HepG2 (cell line): Measurements from ENCODE around the gene CCDC85C.

Experiments used
- CHD2 ChIP-seq: IDR thresholded peaks from 2 replicates; pipeline ENCODE4 v1.6.1; 2011; ENCODE audit warnings: low read depth, low read length, improper control_type of control experiment
- NCOA2 ChIP-seq: sonication (generic); formaldehyde crosslinking; IDR thresholded peaks from 2 replicates; pipeline ENCODE4 v1.8.0; 2022; ENCODE audit warnings: inconsistent platforms
- RFX5 ChIP-seq: IDR thresholded peaks from 2 replicates; pipeline ENCODE4 v1.6.1; 2011; ENCODE audit warnings: low read depth, low read length, improper control_type of control experiment
- ZNF292 ChIP-seq: sonication (generic); formaldehyde crosslinking; IDR thresholded peaks from 2 replicates; pipeline ENCODE4 v1.8.1; 2022; ENCODE audit warnings: mild to moderate bottlenecking, low read depth, missing genetic modification reagents, borderline replicate concordance
- ZNF619 ChIP-seq: sonication (generic); formaldehyde crosslinking; IDR thresholded peaks from 2 replicates; pipeline ENCODE4 v1.4.0; 2020; ENCODE audit warnings: mild to moderate bottlenecking, missing genetic modification reagents
- TF ChIP-seq, protein P1 (sequence below): sonication (generic); formaldehyde crosslinking; IDR thresholded peaks from 2 replicates; pipeline ENCODE4 v1.5.0; 2020; ENCODE audit warnings: mild to moderate bottlenecking, missing genetic modification reagents, moderate library complexity

GRCh38 chr14:99633918-99634317, 29.9 kb upstream of the CCDC85C start:
- no peak for TF ChIP-seq NCOA2 (CRISPR knock-in tag)
- TF ChIP-seq CHD2: no peak
- TF ChIP-seq ZNF619: no peak
- no peak for TF ChIP-seq ZNF292
- TF ChIP-seq, protein P1, sequence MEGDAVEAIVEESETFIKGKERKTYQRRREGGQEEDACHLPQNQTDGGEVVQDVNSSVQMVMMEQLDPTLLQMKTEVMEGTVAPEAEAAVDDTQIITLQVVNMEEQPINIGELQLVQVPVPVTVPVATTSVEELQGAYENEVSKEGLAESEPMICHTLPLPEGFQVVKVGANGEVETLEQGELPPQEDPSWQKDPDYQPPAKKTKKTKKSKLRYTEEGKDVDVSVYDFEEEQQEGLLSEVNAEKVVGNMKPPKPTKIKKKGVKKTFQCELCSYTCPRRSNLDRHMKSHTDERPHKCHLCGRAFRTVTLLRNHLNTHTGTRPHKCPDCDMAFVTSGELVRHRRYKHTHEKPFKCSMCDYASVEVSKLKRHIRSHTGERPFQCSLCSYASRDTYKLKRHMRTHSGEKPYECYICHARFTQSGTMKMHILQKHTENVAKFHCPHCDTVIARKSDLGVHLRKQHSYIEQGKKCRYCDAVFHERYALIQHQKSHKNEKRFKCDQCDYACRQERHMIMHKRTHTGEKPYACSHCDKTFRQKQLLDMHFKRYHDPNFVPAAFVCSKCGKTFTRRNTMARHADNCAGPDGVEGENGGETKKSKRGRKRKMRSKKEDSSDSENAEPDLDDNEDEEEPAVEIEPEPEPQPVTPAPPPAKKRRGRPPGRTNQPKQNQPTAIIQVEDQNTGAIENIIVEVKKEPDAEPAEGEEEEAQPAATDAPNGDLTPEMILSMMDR (CRISPR knock-in tag): no peak
- no peak for TF ChIP-seq RFX5
